ENCODE measurements around the gene KCNK16. TPM values are rescaled to one million over a fixed set of nuclear protein-coding genes. Genes with fewer than 3 reads are reported as not detected.
A peak's percentile ranks its signal among the peaks of the same experiment; 100 is the strongest.

The KCNK16 gene
- total and polyA plus RNA-seq, 2 of the 13 experiments (the other 11 are each of a cell fraction or from before 2014, with no cell fraction given) = not detected

GRCh38 chr6:39298061-39298460 is 24.4 kb downstream of the KCNK16 start (continued):
- TF ChIP-seq TARDBP (CRISPR knock-in tag; IDR thresholded peaks at IDR 0.05) (peak; percentile 60; the same call in 1 of the 2 replicates), ZFYVE20 (CRISPR knock-in tag; IDR thresholded peaks at IDR 0.05; ENCODE audit: borderline replicate concordance, low read depth) (no peak), GTF3A (CRISPR knock-in tag; conservative IDR thresholded peaks at IDR 0.05) (no peak), TBX2 (CRISPR knock-in tag; IDR thresholded peaks at IDR 0.05; ENCODE audit: borderline replicate concordance) (0 out of 2 replicates have a peak, but pooled peaks have one; percentile 18), ZNF230 (CRISPR knock-in tag; IDR thresholded peaks at IDR 0.05) (no peak), SIX4 (CRISPR knock-in tag; IDR thresholded peaks at IDR 0.05) (no peak), DMTF1 (CRISPR knock-in tag; IDR thresholded peaks at IDR 0.05) (no peak), TMF1 (CRISPR knock-in tag; IDR thresholded peaks at IDR 0.05; ENCODE audit: low read depth) (no peak), ZNF281 (CRISPR knock-in tag; IDR thresholded peaks at IDR 0.05; ENCODE audit: borderline replicate concordance) (no peak), GTF2F1 (IDR thresholded peaks at IDR 0.05; ENCODE audit: low read length) (no peak), HHEX (CRISPR knock-in tag; IDR thresholded peaks at IDR 0.05) (no peak), CEBPG (CRISPR knock-in tag; IDR thresholded peaks at IDR 0.05) (peak; percentile 53), MAFG (CRISPR knock-in tag; IDR thresholded peaks at IDR 0.05) (no peak), ZBTB4 (CRISPR knock-in tag; IDR thresholded peaks at IDR 0.05; ENCODE audit: borderline replicate concordance) (no peak), RFX5 (IDR thresholded peaks at IDR 0.05; ENCODE audit: low read depth, low read length) (no peak), ZBTB21 (CRISPR knock-in tag; IDR thresholded peaks at IDR 0.05) (no peak), ZC3H4 (CRISPR knock-in tag; IDR thresholded peaks at IDR 0.05; ENCODE audit: borderline replicate concordance) (no peak), POLR2G (IDR thresholded peaks at IDR 0.05; ENCODE audit: low read depth, low read length) (no peak), ZNF709 (CRISPR knock-in tag; IDR thresholded peaks at IDR 0.05) (no peak), RFX3 (CRISPR knock-in tag; IDR thresholded peaks at IDR 0.05) (no peak), DRAP1 (CRISPR knock-in tag; IDR thresholded peaks at IDR 0.05) (no peak), ZNF816 (CRISPR knock-in tag; IDR thresholded peaks at IDR 0.05; ENCODE audit: borderline replicate concordance) (no peak), KLF6 (CRISPR knock-in tag; IDR thresholded peaks at IDR 0.05) (0 out of 2 replicates have a peak, but pooled peaks have one; percentile 49), IKZF1 (IDR thresholded peaks at IDR 0.05) (no peak), ZNF292 (CRISPR knock-in tag; IDR thresholded peaks at IDR 0.05; ENCODE audit: borderline replicate concordance, low read depth) (peak; percentile 53; the same call in 1 of the 2 replicates)

All from HepG2 (cell line).